H1 (cell line): ENCODE results near the gene PRSS50. TPM values are rescaled to one million over a fixed set of nuclear protein-coding genes. Genes with fewer than 3 reads are reported as not detected.

ENCODE experiments used
- CTCF ChIA-PET: fragments of 300-600 bp; sonication (Branson Sonifier 250); formaldehyde crosslinking; loops from one replicate; lab custom pipeline; 2021; ENCODE audit not compliant: partially characterized antibody; lab: Charles Lee
- POLR2A ChIA-PET: fragments of 300-600 bp; sonication (Branson Sonifier 250); formaldehyde crosslinking; loops from one replicate; lab custom pipeline; 2021; ENCODE audit warnings: inconsistent platforms; ENCODE audit not compliant: partially characterized antibody; lab: Charles Lee
- DNase-seq, 2 experiments: peaks; one replicate each; pipeline versions ENCODE4 v3.0.0 to v3.0.0-alpha.2; 2010 to 2022; ENCODE audit warnings: low spot score in 2 of 2, low read depth in 1 of 2, mixed read lengths in 1 of 2
- FAIRE-seq: peaks from 2 replicates; lab custom pipeline; 2011; peaks lifted over from hg19 to GRCh38; lab: Jason Lieb, UNC
- H2AFZ ChIP-seq: 2 replicates; pipeline ENCODE4 v1.8.1; 2012; ENCODE audit warnings: low read length, inconsistent platforms
- H2AK5ac ChIP-seq: 2 replicates; pipeline ENCODE4 v1.6.1; 2013; ENCODE audit warnings: low read depth, low read length
- H2BK120ac ChIP-seq: replicated peaks from 2 replicates; pipeline ENCODE3; 2013; ENCODE audit warnings: low read depth, low read length, inconsistent platforms
- H2BK12ac ChIP-seq: 2 replicates; pipeline ENCODE4 v1.6.1; 2013; ENCODE audit warnings: low read depth, low read length
- H2BK15ac ChIP-seq: 2 replicates; pipeline ENCODE4 v1.6.1; 2013; ENCODE audit warnings: low read length
- H2BK20ac ChIP-seq: 2 replicates; pipeline ENCODE4 v1.6.1; 2013; ENCODE audit warnings: low read length
- H2BK5ac ChIP-seq: 2 replicates; pipeline ENCODE4 v1.6.1; 2013; ENCODE audit warnings: low read depth, low read length
- H3K14ac ChIP-seq: 2 replicates; pipeline ENCODE4 v1.6.1; 2013; ENCODE audit warnings: inconsistent platforms; ENCODE audit not compliant: insufficient read length
- H3K18ac ChIP-seq: 2 replicates; pipeline ENCODE4 v1.6.1; 2013; ENCODE audit warnings: low read length; ENCODE audit errors: extremely low read depth
- H3K23ac ChIP-seq: 2 replicates; pipeline ENCODE4 v1.6.1; 2013; ENCODE audit warnings: inconsistent platforms; ENCODE audit not compliant: insufficient read length
- H3K23me2 ChIP-seq: 2 replicates; pipeline ENCODE4 v1.6.1; 2013; ENCODE audit warnings: low read depth, low read length
- H3K27ac ChIP-seq: 2 replicates; pipeline ENCODE4 v1.6.1; 2011; ENCODE audit warnings: low read depth, low read length, inconsistent platforms
- H3K27me3 ChIP-seq, 4 experiments: replicated peaks in 1 of 4; 1 replicate in 1 of 4; 2 replicates in 3 of 4; pipeline versions ENCODE4 v1.6.1 to v1.8.1; 2011 to 2013; ENCODE audit warnings: low read length in 3 of 4, mild to moderate bottlenecking in 3 of 4, inconsistent platforms in 2 of 4, mixed read lengths in 2 of 4, moderate library complexity in 1 of 4; ENCODE audit not compliant: control insufficient read depth in 3 of 4, insufficient read depth in 3 of 4; ENCODE audit errors: extremely low read depth in 1 of 4
- H3K36me3 ChIP-seq, 4 experiments: 2 replicates each; pipeline versions ENCODE4 v1.6.1 to v1.8.1; 2011 to 2013; ENCODE audit warnings: mild to moderate bottlenecking in 4 of 4, low read length in 3 of 4, moderate library complexity in 2 of 4, control low read depth in 1 of 4, inconsistent platforms in 1 of 4; ENCODE audit not compliant: insufficient read depth in 4 of 4, control insufficient read depth in 2 of 4
- H3K4ac ChIP-seq: replicated peaks from 2 replicates; pipeline ENCODE3; 2013; ENCODE audit warnings: low read length, low read depth, mixed read lengths, inconsistent platforms; ENCODE audit not compliant: insufficient read length
- H3K4me1 ChIP-seq, 4 experiments: replicated peaks in 1 of 4; 1 replicate in 1 of 4; 2 replicates in 3 of 4; pipeline versions ENCODE4 v1.6.1 to v1.8.1; 2011 to 2013; ENCODE audit warnings: low read length in 3 of 4, inconsistent platforms in 2 of 4, mixed read lengths in 1 of 4; ENCODE audit not compliant: insufficient read depth in 4 of 4, control insufficient read depth in 3 of 4
- H3K4me2 ChIP-seq, 2 experiments: 2 replicates each; pipeline versions ENCODE4 v1.6.1 to v1.8.1; 2011 to 2013; ENCODE audit warnings: low read depth in 2 of 2, low read length in 2 of 2, control low read depth in 1 of 2, inconsistent platforms in 1 of 2, mild to moderate bottlenecking in 1 of 2; ENCODE audit not compliant: insufficient read depth in 1 of 2
- H3K4me3 ChIP-seq, 4 experiments: fragments of 200-600, 300-600 bp in 1 of 4; sonication (generic), shearing (Covaris generic), sonication (Bioruptor Twin) in 1 of 4; 2 replicates each; pipeline versions ENCODE4 v1.5.1 to v1.8.1; 2011 to 2016; ENCODE audit warnings: low read length in 4 of 4, low read depth in 3 of 4, control low read depth in 2 of 4, inconsistent platforms in 2 of 4, mild to moderate bottlenecking in 2 of 4, mixed read lengths in 1 of 4, moderate library complexity in 1 of 4; ENCODE audit not compliant: insufficient read depth in 2 of 4; ENCODE audit errors: extremely low read depth in 1 of 4
- H3K56ac ChIP-seq: replicated peaks from 2 replicates; pipeline ENCODE3; 2013; ENCODE audit warnings: low read depth, mild to moderate bottlenecking, mixed read lengths, low read length, inconsistent platforms; ENCODE audit not compliant: insufficient read length
- H3K79me1 ChIP-seq: 2 replicates; pipeline ENCODE4 v1.6.1; 2013; ENCODE audit warnings: low read depth, low read length, control low read depth
- H3K79me2 ChIP-seq, 2 experiments: 2 replicates each; pipeline versions ENCODE4 v1.6.1 to v1.8.1; 2012 to 2013; ENCODE audit warnings: low read length in 2 of 2, mild to moderate bottlenecking in 2 of 2, inconsistent platforms in 1 of 2; ENCODE audit not compliant: insufficient read depth in 2 of 2, control insufficient read depth in 1 of 2
- H3K9ac ChIP-seq, 4 experiments: replicated peaks in 1 of 4; 1 replicate in 1 of 4; 2 replicates in 3 of 4; pipeline versions ENCODE4 v1.6.1 to v1.8.1; 2011 to 2013; ENCODE audit warnings: low read depth in 3 of 4, low read length in 3 of 4, control low read depth in 2 of 4, mild to moderate bottlenecking in 2 of 4, moderate library complexity in 2 of 4, inconsistent platforms in 1 of 4; ENCODE audit errors: extremely low read depth in 1 of 4
- H3K9me3 ChIP-seq, 2 experiments: 2 replicates each; pipeline versions ENCODE4 v1.6.1 to v1.8.1; 2012 to 2013; ENCODE audit warnings: mild to moderate bottlenecking in 2 of 2, moderate library complexity in 2 of 2, control low read depth in 1 of 2, inconsistent platforms in 1 of 2, low read depth in 1 of 2, low read length in 1 of 2, mixed read lengths in 1 of 2; ENCODE audit not compliant: insufficient read depth in 2 of 2
- H4K20me1 ChIP-seq, 2 experiments: replicated peaks in 1 of 2; 2 replicates each; pipeline versions ENCODE3 to v1.8.1; 2011 to 2013; ENCODE audit warnings: inconsistent platforms in 2 of 2, low read length in 2 of 2, mild to moderate bottlenecking in 1 of 2; ENCODE audit not compliant: insufficient read depth in 2 of 2, control insufficient read depth in 1 of 2
- H4K5ac ChIP-seq: 2 replicates; pipeline ENCODE4 v1.6.1; 2013; ENCODE audit warnings: low read length, low read depth, mixed read lengths, inconsistent platforms; ENCODE audit not compliant: insufficient read length
- H4K8ac ChIP-seq: 2 replicates; pipeline ENCODE4 v1.8.0; 2013; ENCODE audit warnings: mild to moderate bottlenecking, moderate library complexity, low read length, inconsistent platforms; ENCODE audit not compliant: insufficient read depth; ENCODE audit errors: extremely low read depth
- H4K91ac ChIP-seq: replicated peaks from 2 replicates; pipeline ENCODE3; 2013; ENCODE audit warnings: low read length, mixed read lengths, inconsistent platforms; ENCODE audit not compliant: insufficient read length
- WGBS, 2 experiments: shearing (Covaris generic) in 1 of 2; methylation state at CpG; one replicate each; pipeline versions ENCODE4 v1.1.6 to v1.1.7; 2013 to 2015; ENCODE audit warnings: low lambda C conversion rate in 2 of 2, mixed read lengths in 2 of 2, inconsistent platforms in 1 of 2, low coverage in 1 of 2, missing lambda C conversion rate in 1 of 2; ENCODE audit not compliant: insufficient replicate concordance in 2 of 2, insufficient coverage in 1 of 2, insufficient read length in 1 of 2; ENCODE audit errors: extremely low coverage in 1 of 2, missing lambda C conversion rate in 1 of 2; 5-methylcytosine and 5-hydroxymethylcytosine counted together
- polyA plus RNA-seq, 7 experiments: library from polyadenylated mRNA; depleted of rRNA in 3 of 7; stranded (reverse) in 5 of 7; unstranded in 2 of 7; fragments of >200 nt in 5 of 7; fragments of 200-250 nt in 2 of 7; gene quantifications; 1 replicate in 5 of 7; 2 replicates in 1 of 7; 4 replicates in 1 of 7; pipeline versions ENCODE4 v1.2.1 to v1.2.3, GENCODE V29; 2011 to 2013; ENCODE audit warnings: missing spikeins in 2 of 7, mixed read lengths in 2 of 7
- total RNA-seq: library from RNA; stranded (reverse); fragmentation: NEBNext Ultra II Directional; extraction: Animal tissue kit (Norgen Biotek cat#: 25700); gene quantifications from 2 replicates; pipeline ENCODE4 v1.2.1, GENCODE V29; 2021
- TF ChIP-seq, protein P1 (sequence below): IDR thresholded peaks from 2 replicates; pipeline ENCODE4 v1.6.1; 2012; ENCODE audit warnings: inconsistent platforms

PRSS50 gene
- total and polyA plus RNA-seq, 2 of the 8 experiments (the other 6 are each of a cell fraction or from before 2014, with no cell fraction given) = 0.47 to 0.71 TPM

DNA sequence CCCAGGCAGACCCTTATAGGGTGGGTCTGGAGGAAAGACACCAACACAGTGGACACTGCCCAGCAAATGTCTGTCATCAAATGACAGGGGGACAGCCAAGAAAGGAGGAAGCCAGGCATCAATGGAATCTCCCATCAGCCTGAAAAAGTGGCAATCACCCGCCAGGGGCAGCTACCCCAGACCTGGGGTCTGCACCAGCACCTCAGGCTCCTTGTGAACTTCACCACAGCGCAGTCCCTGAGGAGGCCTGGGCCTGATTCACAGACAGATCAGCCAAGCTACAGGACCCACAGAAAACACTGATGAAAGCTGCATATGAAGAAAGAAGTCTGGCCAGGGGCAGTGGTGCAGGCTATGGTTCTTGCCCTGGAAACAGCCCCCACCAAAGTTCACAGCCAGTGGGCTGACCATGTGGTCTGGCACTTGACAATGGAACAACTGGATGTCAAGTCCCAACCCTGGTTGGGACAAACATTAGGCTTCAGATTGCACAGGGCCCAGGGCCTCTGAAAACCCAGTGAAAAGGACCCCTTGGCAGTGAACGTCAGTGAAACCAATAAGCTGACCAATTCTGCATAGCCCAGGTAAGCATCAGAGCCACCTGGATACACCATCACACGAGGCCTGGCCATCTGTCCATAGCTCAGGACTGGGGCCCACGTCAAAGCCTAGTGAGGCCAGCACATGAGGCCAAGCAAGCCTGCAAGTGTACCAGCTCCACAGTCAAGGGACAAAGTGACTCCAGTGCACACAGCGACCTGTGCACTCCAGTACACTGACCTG, 53.3 kb downstream of the PRSS50 start:
- H2BK20ac ChIP-seq = peak overlapping the region; percentile 75; the same call in 1 of the 2 replicates
- peak overlapping the region; percentile 27; the same call in 1 of the 2 replicates for H2BK12ac ChIP-seq
- H3K4ac ChIP-seq = no peak overlapping the region
- no peak overlapping the region for H2AFZ ChIP-seq
- no peaks in the 10 kb centered on the region for H3K9me3 ChIP-seq
- H2BK5ac ChIP-seq = no peak overlapping the region
- H3K23me2 ChIP-seq = no peaks in the 10 kb centered on the region
- DNase-seq (no peak), FAIRE-seq (no peak)
- H3K9ac ChIP-seq = no peak overlapping the region
- CTCF ChIA-PET = interaction anchor here (0.5 to 5.7 kb wide), 34 partner anchors 7 to 334 kb away, joined by 3 to 41 read pairs (median 4); partner anchors contain the start of gene MYL3
- H2BK15ac ChIP-seq = peak overlapping the region; percentile 83; the same call in 1 of the 2 replicates
- H3K27me3 ChIP-seq = no peaks in the 10 kb centered on the region; a peak in 1 of 7 replicates
- H3K18ac ChIP-seq = no peak overlapping the region; the same call in 1 of the 2 replicates
- H3K4me2 ChIP-seq = no peak overlapping the region
- H4K20me1 ChIP-seq = no peaks in the 10 kb centered on the region
- no peak overlapping the region for H4K8ac ChIP-seq
- no peak overlapping the region for H4K91ac ChIP-seq
- peaks cover 22 to 39% (median 27%) of the 10 kb centered on the region in 4 experiments for H3K4me1 ChIP-seq
- no peak overlapping the region for H4K5ac ChIP-seq
- no peak overlapping the region for H2AK5ac ChIP-seq
- H3K23ac ChIP-seq = no peak overlapping the region
- no peak overlapping the region for H3K4me3 ChIP-seq
- no peak overlapping the region for H2BK120ac ChIP-seq
- no peaks in the 10 kb centered on the region for H3K79me2 ChIP-seq
- H3K14ac ChIP-seq = no peak overlapping the region
- 88% methylated on average over 6 of the region's 6 CpGs; no CpG with 5 or more reads in 1 of the 2 experiments for WGBS, 2 experiments
- POLR2A ChIA-PET = interaction anchor here (0.9 to 2.0 kb wide), 5 partner anchors 10 to 82 kb away, joined by 3 to 7 read pairs (median 3); no protein-coding TSS in a partner anchor
- H3K36me3 ChIP-seq = no peaks in the 10 kb centered on the region
- no peak overlapping the region for H3K56ac ChIP-seq
- H3K79me1 ChIP-seq = no peaks in the 10 kb centered on the region
- H3K27ac ChIP-seq = no peak overlapping the region
- TF ChIP-seq, protein P1, sequence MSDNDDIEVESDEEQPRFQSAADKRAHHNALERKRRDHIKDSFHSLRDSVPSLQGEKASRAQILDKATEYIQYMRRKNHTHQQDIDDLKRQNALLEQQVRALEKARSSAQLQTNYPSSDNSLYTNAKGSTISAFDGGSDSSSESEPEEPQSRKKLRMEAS = no peak
